ENCODE results near the gene BDNF.

The BDNF gene

DNA sequence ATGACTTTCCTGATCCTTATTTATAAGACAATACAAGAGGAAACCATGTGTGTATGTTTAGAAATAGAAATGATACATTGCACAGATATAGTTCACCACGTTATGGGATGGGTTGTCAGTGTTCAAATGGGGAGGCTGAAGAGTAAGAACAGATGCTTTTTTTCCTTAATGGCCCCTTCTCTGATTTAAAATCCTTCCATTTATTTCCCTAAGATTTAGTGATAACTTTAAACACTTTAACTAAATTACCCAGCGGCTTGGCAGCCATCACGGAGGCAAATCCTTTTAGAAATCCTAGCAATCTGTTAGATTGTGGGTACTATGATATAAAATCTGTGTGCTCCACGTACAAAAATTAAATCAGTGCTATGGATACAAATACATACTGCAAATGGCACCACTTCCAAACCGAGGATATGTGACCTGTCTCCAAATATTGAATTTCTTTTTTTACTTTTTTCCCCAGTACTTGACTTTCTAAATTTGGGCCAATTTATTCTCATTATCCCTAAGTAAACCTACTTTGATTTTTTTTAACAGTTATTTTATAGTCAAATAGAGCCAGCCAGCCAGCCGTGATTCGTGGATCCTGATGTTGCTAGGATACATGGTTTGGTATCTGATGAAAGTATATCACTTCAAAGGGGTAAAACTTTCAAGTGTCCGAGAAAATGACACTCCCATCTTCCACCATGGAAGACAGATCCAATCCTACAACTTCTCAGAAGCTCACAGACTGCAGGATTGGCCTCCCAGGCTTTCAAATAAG lies 46.1 kb downstream of the BDNF start:
- H3K4me3 ChIP-seq (ENCODE audit: control insufficient read depth, low read depth, low read length), result no peak overlapping the region
- no peak for DNase-seq (ENCODE audit: low read depth)
- TF ChIP-seq, protein P1, sequence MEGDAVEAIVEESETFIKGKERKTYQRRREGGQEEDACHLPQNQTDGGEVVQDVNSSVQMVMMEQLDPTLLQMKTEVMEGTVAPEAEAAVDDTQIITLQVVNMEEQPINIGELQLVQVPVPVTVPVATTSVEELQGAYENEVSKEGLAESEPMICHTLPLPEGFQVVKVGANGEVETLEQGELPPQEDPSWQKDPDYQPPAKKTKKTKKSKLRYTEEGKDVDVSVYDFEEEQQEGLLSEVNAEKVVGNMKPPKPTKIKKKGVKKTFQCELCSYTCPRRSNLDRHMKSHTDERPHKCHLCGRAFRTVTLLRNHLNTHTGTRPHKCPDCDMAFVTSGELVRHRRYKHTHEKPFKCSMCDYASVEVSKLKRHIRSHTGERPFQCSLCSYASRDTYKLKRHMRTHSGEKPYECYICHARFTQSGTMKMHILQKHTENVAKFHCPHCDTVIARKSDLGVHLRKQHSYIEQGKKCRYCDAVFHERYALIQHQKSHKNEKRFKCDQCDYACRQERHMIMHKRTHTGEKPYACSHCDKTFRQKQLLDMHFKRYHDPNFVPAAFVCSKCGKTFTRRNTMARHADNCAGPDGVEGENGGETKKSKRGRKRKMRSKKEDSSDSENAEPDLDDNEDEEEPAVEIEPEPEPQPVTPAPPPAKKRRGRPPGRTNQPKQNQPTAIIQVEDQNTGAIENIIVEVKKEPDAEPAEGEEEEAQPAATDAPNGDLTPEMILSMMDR (IDR thresholded peaks at IDR 0.05; ENCODE audit: control insufficient read depth, insufficient read depth, low read depth, low read length, missing control alignments), result no peak

DNA sequence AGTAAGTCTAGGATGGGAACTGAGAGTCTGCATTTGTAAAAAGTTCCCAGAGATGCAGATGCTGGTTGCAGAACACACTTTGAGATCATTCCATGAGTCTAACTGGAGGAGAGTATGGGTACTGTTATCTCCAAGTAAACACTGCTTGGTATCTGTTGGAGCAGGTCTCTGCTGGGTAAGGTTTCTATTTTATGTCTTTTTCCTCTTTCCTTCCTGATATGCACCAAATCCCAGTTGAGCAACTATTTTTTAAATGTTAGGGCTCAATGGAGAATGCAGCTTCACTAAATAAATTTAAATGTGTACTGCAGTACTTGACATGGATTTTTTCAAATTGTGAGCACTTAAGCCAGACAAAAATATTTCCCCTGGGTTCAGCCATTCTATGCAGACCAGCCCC lies 48.5 kb downstream of the BDNF start:
- TF ChIP-seq, protein P1 (IDR thresholded peaks at IDR 0.05; ENCODE audit: control insufficient read depth, insufficient read depth, low read depth, low read length, missing control alignments), result no peak
- DNase-seq (ENCODE audit: low read depth), result no peak

DNA sequence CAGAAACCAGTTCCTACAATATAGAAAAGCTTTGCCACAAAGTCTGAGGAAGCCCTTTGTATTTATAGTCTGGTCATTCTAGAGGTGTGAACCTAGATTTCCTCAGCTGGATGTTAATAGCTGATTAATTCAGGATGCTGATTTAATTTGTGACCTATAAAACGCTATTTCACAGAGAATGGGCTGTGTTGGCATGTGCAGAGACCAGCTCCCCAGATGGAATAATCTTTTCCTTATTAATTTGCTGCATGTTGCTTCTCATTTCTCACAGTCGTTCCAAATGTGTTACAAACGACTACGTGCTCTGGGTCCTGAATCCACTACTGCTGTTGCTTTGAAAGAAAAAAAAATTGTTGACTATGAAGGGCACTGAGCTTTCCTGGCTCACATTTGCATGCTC lies 49.3 kb downstream of the BDNF start:
- TF ChIP-seq, protein P1 (IDR thresholded peaks at IDR 0.05; ENCODE audit: control insufficient read depth, insufficient read depth, low read depth, low read length, missing control alignments), result no peak
- DNase-seq (ENCODE audit: low read depth), result no peak
- no peak overlapping the region for H3K4me3 ChIP-seq (ENCODE audit: control insufficient read depth, low read depth, low read length)

More for the DNA sequence above, 48.5 kb downstream of the BDNF start:
- no peak overlapping the region for H3K4me3 ChIP-seq (ENCODE audit: control insufficient read depth, low read depth, low read length)

DNA sequence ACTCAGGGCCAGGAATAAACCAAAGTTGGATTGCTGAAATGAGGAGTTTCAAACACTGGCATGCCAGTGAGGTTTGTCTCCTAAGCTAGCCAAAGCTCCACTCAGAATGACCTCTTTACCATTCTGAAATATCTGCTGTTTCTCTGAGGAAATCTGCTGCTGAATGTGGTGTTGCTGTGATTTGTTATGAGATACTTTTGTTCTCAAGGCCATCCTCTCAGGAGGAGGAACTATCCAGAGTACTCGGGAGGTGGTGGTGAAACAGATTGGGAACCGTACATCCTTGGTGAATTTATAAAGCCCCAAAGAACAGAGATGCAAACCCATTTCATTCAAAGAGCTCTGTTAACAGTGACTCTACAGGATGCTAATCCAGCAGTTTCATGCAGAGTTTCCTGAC lies 50.5 kb downstream of the BDNF start:
- TF ChIP-seq, protein P1 (IDR thresholded peaks at IDR 0.05; ENCODE audit: control insufficient read depth, insufficient read depth, low read depth, low read length, missing control alignments), result no peak
- H3K4me3 ChIP-seq (ENCODE audit: control insufficient read depth, low read depth, low read length), result no peak overlapping the region

DNA sequence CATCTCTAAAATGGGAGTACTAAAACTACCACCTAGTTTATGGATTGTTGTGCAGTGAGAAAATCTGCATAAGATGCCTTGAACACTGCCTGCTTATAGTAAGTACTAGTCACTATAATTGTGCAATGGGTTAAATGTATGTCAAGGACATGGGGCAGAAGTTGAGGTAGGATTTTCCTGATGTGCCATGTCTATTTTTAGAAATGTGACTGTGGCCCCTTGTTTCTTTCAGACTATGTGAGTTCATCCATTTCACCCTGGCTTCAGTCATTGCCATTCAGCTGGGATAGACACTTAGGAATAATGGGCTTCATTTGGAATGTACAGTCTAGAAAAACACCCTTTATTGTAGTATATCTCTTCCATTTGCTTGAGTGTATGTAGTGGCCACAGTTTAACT lies 51.4 kb downstream of the BDNF start:
- no peak for DNase-seq (ENCODE audit: low read depth)
- no peak overlapping the region for H3K4me3 ChIP-seq (ENCODE audit: control insufficient read depth, low read depth, low read length)
- TF ChIP-seq, protein P1 (IDR thresholded peaks at IDR 0.05; ENCODE audit: control insufficient read depth, insufficient read depth, low read depth, low read length, missing control alignments), result no peak

More for the DNA sequence above, 50.5 kb downstream of the BDNF start:
- DNase-seq (ENCODE audit: low read depth), result no peak

DNA sequence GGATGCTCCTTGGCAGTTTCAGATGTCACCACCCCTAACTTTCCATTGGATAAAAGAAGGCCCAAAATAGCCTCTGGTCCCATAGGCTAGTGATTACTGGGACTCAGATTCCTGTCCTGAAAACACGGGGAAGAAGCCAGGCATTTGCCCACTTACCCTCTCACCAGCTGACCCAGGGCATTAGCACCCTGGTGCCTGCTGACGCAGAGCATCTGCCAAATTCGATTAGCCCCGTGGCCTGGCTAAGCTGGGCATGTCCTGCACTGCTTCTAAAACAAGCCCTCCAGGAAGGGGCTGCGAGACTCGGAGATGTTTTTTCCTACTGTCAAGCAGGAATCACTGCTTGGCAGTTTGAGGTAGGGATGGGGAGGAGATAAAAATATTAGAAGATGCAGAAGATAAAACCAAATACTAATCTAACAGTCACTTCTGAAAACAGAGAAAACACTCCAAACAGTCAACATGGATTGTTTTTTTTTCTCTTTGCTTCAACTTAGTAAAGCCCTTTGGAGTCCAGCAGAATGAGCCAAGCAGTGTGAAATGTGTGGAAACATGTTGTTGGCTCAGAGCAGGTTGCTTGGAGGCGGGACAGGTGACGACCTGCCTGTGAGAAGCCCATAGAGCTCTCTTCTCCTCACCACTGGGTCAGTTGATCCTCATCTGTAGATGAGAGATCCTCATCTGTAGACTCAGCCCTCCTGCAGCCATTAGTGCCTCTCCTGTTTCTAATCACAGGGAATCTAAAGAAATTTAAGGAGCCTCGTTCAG lies 54.0 kb downstream of the BDNF start:
- TF ChIP-seq, protein P1 (IDR thresholded peaks at IDR 0.05; ENCODE audit: control insufficient read depth, insufficient read depth, low read depth, low read length, missing control alignments), result no peak
- H3K4me3 ChIP-seq (ENCODE audit: control insufficient read depth, low read depth, low read length), result no peak overlapping the region
- DNase-seq (ENCODE audit: low read depth), result no peak

Measured in AG09309 (cell line).